Keratinocyte (primary cell): ENCODE data around the gene SLC12A9.

Source experiments
- CTCF ChIP-seq, 3 experiments: IDR thresholded peaks in 1 of 3; conservative IDR thresholded peaks in 1 of 3; optimal IDR thresholded peaks in 1 of 3; 2 replicates in 2 of 3; 3 replicates in 1 of 3; pipeline versions ENCODE3 to v1.5.1; 2011; ENCODE audit warnings: low read length in 3 of 3, mild to moderate bottlenecking in 3 of 3, moderate library complexity in 2 of 3, control low read depth in 1 of 3, inconsistent platforms in 1 of 3; ENCODE audit not compliant: insufficient read depth in 2 of 3; ENCODE audit errors: extremely low read depth in 1 of 3
- EZH2 ChIP-seq: IDR thresholded peaks from one replicate; pipeline ENCODE4 v1.6.1; 2012; ENCODE audit warnings: inconsistent platforms, mild to moderate bottlenecking, low read length, moderate library complexity

DNA sequence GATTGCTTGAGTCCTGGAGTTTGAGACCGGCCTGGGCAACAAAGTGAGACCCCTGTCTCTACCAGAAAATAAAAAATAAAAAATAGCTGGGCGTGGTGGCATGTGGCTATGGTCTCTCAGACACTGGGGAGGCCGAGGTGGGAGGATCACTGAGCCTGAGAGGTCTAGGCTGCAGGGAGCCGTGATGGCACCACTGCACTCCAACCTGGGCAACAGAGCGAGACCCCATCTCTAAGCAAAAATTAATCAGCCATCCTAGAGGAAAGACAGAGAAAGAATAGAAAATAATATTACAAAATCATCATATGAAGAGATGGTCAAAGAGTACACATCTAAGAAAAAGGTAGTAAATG is 20.3 kb upstream of the SLC12A9 start:
- no peak for TF ChIP-seq CTCF (optimal IDR thresholded peaks at IDR 0.05 in 1 of 3, IDR thresholded peaks at IDR 0.05 in 1 of 3, conservative IDR thresholded peaks at IDR 0.05 in 1 of 3; ENCODE audit: extremely low read depth in 1 of 3, insufficient read depth in 2 of 3, low read length in 3 of 3)
- TF ChIP-seq EZH2: no peak
